ENCODE results near the gene CXorf66. TPM values are rescaled to one million over a fixed set of nuclear protein-coding genes. Genes with fewer than 3 reads are reported as not detected.

The CXorf66 gene
- total RNA-seq, 1 experiment from 2014 or later, result not detected

- Histone ChIP-seq H3K27ac (ENCODE audit: low read depth, low read length) (peak overlapping the region; percentile 45; the same call in 1 of the 2 replicates), H3K4me3 (replicated peaks in 1 of 2; ENCODE audit: low read depth in 1 of 2, low read length in 2 of 2) (peak overlapping the region; percentile 59 to 66), H3K27me3 (ENCODE audit: insufficient read depth, low read length) (no peaks in the 10 kb centered on the region), H2AFZ (ENCODE audit: low read depth, low read length, poor library complexity, severe bottlenecking) (no peak overlapping the region), H4K20me1 (ENCODE audit: insufficient read depth) (no peaks in the 10 kb centered on the region), H3K79me2 (ENCODE audit: insufficient read depth, low read length) (peaks cover 25% of the 10 kb centered on the region), H3K36me3 (ENCODE audit: control insufficient read depth in 1 of 2, insufficient read depth in 2 of 2, low read length in 2 of 2) (no peaks in the 10 kb centered on the region), H3K4me1 (ENCODE audit: control insufficient read depth in 1 of 2, insufficient read depth in 2 of 2, low read length in 2 of 2) (peaks cover 6 to 20% of the 10 kb centered on the region in 2 experiments), H3K9me3 (ENCODE audit: control insufficient read depth in 1 of 2, insufficient read depth in 1 of 2, low read depth in 1 of 2, low read length in 2 of 2) (no peaks in the 10 kb centered on the region), H3K4me2 (ENCODE audit: low read length) (peak overlapping the region; percentile 80), H3K9ac (ENCODE audit: low read length) (peak overlapping the region; percentile 70), H3K9me2 (ENCODE audit: insufficient read depth) (no peaks in the 10 kb centered on the region)
- DNase-seq (ENCODE audit: low read depth, low spot score) (no peak), ATAC-seq (peak; percentile 3)
- ChIA-PET CTCF (no interaction called here), POLR2A (no interaction called here), RAD21 (ENCODE audit: low non-redundant PET in 1 of 2, low total read pairs in 2 of 2, uncharacterized antibody in 2 of 2, unreplicated experiment in 2 of 2) (no interaction called here)
- intact Hi-C loops (cut with micrococcal nuclease), result no loop called here
- no TSS peak for BruUV-seq (replicated peaks)
- TF ChIP-seq EZH2phosphoT487 (IDR thresholded peaks at IDR 0.05; ENCODE audit: borderline replicate concordance) (no peak), SP1 (IDR thresholded peaks at IDR 0.05; ENCODE audit: low read depth) (no peak), SRF (IDR thresholded peaks at IDR 0.05; ENCODE audit: low read depth) (no peak), TCF7L2 (IDR thresholded peaks at IDR 0.05; ENCODE audit: borderline replicate concordance, extremely low read depth, insufficient read depth, insufficient read length) (no peak), ZNF274 (IDR thresholded peaks at IDR 0.05; ENCODE audit: low read depth, low read length) (no peak), SIN3A (IDR thresholded peaks at IDR 0.05; ENCODE audit: low read depth) (no peak), FOSL1 (IDR thresholded peaks at IDR 0.05; ENCODE audit: low read depth) (no peak), POLR2AphosphoS5 (IDR thresholded peaks at IDR 0.05; ENCODE audit: low read depth, low read length) (no peak), CEBPB (IDR thresholded peaks at IDR 0.05; ENCODE audit: low read depth) (no peak), CBX3 (IDR thresholded peaks at IDR 0.05; ENCODE audit: low read depth) (no peak), JUND (IDR thresholded peaks at IDR 0.05) (no peak), MAX (IDR thresholded peaks at IDR 0.05) (no peak)
- TF ChIP-seq, protein P1, sequence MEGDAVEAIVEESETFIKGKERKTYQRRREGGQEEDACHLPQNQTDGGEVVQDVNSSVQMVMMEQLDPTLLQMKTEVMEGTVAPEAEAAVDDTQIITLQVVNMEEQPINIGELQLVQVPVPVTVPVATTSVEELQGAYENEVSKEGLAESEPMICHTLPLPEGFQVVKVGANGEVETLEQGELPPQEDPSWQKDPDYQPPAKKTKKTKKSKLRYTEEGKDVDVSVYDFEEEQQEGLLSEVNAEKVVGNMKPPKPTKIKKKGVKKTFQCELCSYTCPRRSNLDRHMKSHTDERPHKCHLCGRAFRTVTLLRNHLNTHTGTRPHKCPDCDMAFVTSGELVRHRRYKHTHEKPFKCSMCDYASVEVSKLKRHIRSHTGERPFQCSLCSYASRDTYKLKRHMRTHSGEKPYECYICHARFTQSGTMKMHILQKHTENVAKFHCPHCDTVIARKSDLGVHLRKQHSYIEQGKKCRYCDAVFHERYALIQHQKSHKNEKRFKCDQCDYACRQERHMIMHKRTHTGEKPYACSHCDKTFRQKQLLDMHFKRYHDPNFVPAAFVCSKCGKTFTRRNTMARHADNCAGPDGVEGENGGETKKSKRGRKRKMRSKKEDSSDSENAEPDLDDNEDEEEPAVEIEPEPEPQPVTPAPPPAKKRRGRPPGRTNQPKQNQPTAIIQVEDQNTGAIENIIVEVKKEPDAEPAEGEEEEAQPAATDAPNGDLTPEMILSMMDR (IDR thresholded peaks at IDR 0.05 in 2 of 3, conservative IDR thresholded peaks at IDR 0.05 in 1 of 3; ENCODE audit: borderline replicate concordance in 1 of 3, insufficient read depth in 1 of 3, low read depth in 2 of 3, low read length in 2 of 3), result no peak
- TF ChIP-seq, protein P2, sequence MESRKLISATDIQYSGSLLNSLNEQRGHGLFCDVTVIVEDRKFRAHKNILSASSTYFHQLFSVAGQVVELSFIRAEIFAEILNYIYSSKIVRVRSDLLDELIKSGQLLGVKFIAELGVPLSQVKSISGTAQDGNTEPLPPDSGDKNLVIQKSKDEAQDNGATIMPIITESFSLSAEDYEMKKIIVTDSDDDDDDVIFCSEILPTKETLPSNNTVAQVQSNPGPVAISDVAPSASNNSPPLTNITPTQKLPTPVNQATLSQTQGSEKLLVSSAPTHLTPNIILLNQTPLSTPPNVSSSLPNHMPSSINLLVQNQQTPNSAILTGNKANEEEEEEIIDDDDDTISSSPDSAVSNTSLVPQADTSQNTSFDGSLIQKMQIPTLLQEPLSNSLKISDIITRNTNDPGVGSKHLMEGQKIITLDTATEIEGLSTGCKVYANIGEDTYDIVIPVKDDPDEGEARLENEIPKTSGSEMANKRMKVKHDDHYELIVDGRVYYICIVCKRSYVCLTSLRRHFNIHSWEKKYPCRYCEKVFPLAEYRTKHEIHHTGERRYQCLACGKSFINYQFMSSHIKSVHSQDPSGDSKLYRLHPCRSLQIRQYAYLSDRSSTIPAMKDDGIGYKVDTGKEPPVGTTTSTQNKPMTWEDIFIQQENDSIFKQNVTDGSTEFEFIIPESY (IDR thresholded peaks at IDR 0.05; ENCODE audit: extremely low read depth, insufficient replicate concordance, low read length), result no peak
Measured at GRCh38 chrX:139931646-139932072, 33.7 kb downstream of the CXorf66 start.
